Fibroblast of lung (primary cell): Measurements from ENCODE around the gene IL15RA. TPM values are rescaled to one million over a fixed set of nuclear protein-coding genes. Genes with fewer than 3 reads are reported as not detected.

ENCODE experiments used
- DNase-seq, 2 donors: peaks; one replicate each; pipeline versions ENCODE4 v3.0.0 to v3.0.0-alpha.2; 2010; ENCODE audit warnings: low read depth in 2 of 2
- H2AFZ ChIP-seq: 2 replicates; pipeline ENCODE4 v1.5.1; 2012; ENCODE audit warnings: low read length, control low read depth, inconsistent platforms
- H3K27ac ChIP-seq: 2 replicates; pipeline ENCODE4 v1.5.1; 2011; ENCODE audit warnings: low read length, control low read depth; ENCODE audit not compliant: insufficient read depth
- H3K27me3 ChIP-seq: 2 replicates; pipeline ENCODE4 v1.5.1; 2011; ENCODE audit warnings: mild to moderate bottlenecking, low read length; ENCODE audit not compliant: control insufficient read depth, insufficient read depth
- H3K36me3 ChIP-seq: 2 replicates; pipeline ENCODE4 v1.5.1; 2011; ENCODE audit warnings: low read length; ENCODE audit not compliant: control insufficient read depth, insufficient read depth
- H3K4me1 ChIP-seq: 2 replicates; pipeline ENCODE4 v1.5.1; 2011; ENCODE audit warnings: low read length; ENCODE audit not compliant: control insufficient read depth, insufficient read depth; ENCODE audit errors: extremely low read depth
- H3K4me2 ChIP-seq: 2 replicates; pipeline ENCODE4 v1.5.1; 2011; ENCODE audit warnings: low read length, control low read depth; ENCODE audit not compliant: insufficient read depth; ENCODE audit errors: extremely low read depth
- H3K4me3 ChIP-seq, 4 experiments: fragments of 200-600 bp in 1 of 4; sonication (generic) in 1 of 4; replicated peaks in 1 of 4; 2 replicates each; pipeline ENCODE4 v1.5.1; 2011 to 2016; ENCODE audit warnings: low read length in 4 of 4, low read depth in 3 of 4, mild to moderate bottlenecking in 3 of 4, control low read depth in 2 of 4, inconsistent platforms in 1 of 4, mixed read lengths in 1 of 4; ENCODE audit not compliant: insufficient read depth in 1 of 4; ENCODE audit errors: control extremely low read depth in 1 of 4
- H3K79me2 ChIP-seq: 2 replicates; pipeline ENCODE4 v1.5.1; 2012; ENCODE audit warnings: mild to moderate bottlenecking, low read length, inconsistent platforms; ENCODE audit not compliant: control insufficient read depth, insufficient read depth
- H3K9ac ChIP-seq: 2 replicates; pipeline ENCODE4 v1.5.1; 2011; ENCODE audit warnings: mild to moderate bottlenecking, low read length, control low read depth; ENCODE audit not compliant: insufficient read depth
- H3K9me3 ChIP-seq: 2 replicates; pipeline ENCODE4 v1.5.1; 2012; ENCODE audit warnings: low read depth, low read length; ENCODE audit not compliant: control insufficient read depth, insufficient read depth
- H4K20me1 ChIP-seq: 2 replicates; pipeline ENCODE4 v1.5.1; 2011; ENCODE audit warnings: low read length; ENCODE audit not compliant: control insufficient read depth, insufficient read depth; ENCODE audit errors: extremely low read depth
- CTCF ChIP-seq, 2 donors: IDR thresholded peaks in 1 of 2; conservative IDR thresholded peaks in 1 of 2; 1 replicate in 1 of 2; 2 replicates in 1 of 2; pipeline ENCODE4 v1.5.1; 2011 to 2012; ENCODE audit warnings: low read length in 2 of 2, control low read depth in 1 of 2, inconsistent platforms in 1 of 2, low read depth in 1 of 2, mild to moderate bottlenecking in 1 of 2
- EZH2 ChIP-seq: IDR thresholded peaks from 2 replicates; pipeline ENCODE4 v1.5.1; 2012; ENCODE audit warnings: low read length, control low read depth, mild to moderate bottlenecking; ENCODE audit errors: missing control alignments
- polyA plus RNA-seq, 2 donors: library from polyadenylated mRNA; depleted of rRNA in 1 of 2; stranded (reverse) in 1 of 2; unstranded in 1 of 2; fragments of >200 nt; gene quantifications; 2 replicates each; pipeline ENCODE4 v1.2.1, GENCODE V29; 2011 to 2012; ENCODE audit warnings: missing spikeins in 1 of 2
- total RNA-seq: library from RNA; depleted of rRNA; stranded (reverse); fragments of >200 nt; gene quantifications from 2 replicates; pipeline ENCODE4 v1.2.1, GENCODE V29; 2014

The IL15RA gene
- total and polyA plus RNA-seq, 2 donors (not counting 1 experiment from before 2014, with no cell fraction given) = 5.9 to 13.7 TPM

DNA sequence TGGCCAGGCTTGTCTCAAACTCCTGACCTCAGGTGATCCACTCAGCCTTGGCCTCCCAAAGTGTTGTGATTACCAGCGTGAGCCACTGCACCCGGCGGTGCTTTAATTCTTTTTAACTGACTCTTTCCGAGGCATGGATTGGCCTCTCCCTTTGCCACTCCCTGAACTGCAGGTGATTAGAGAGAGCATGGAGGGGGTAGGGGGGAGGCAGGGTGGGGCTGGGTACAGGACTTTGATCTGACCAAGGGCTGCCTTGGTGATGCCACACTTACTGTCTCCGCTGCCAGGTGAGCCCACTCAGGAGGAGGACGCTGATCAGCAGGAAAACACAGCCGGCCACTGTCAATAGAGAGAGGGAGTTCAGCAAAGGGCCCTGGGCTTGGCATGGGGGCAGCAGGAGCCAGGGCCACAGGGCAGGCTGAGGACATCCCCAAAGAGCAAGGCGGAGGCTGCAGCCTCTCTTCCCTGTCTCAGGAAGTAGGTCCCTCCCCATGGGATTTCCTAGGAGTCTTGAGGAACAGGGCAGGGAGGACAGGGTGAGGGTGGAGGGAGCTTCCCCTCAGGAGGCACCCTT is 40.5 kb upstream of the IL15RA start:
- no peak overlapping the region for H3K4me2 ChIP-seq
- H3K27me3 ChIP-seq = no peaks in the 10 kb centered on the region
- no peaks in the 10 kb centered on the region for H3K4me1 ChIP-seq
- no peaks in the 10 kb centered on the region for H4K20me1 ChIP-seq
- no peak overlapping the region for H3K27ac ChIP-seq
- no peaks in the 10 kb centered on the region for H3K9me3 ChIP-seq
- H3K36me3 ChIP-seq = no peaks in the 10 kb centered on the region
- no peaks in the 10 kb centered on the region for H3K79me2 ChIP-seq
- no peak overlapping the region for H2AFZ ChIP-seq
- TF ChIP-seq EZH2 (no peak), CTCF (conservative IDR thresholded peaks at IDR 0.05 in 1 of 2, IDR thresholded peaks at IDR 0.05 in 1 of 2; ENCODE audit: low read depth in 1 of 2, low read length in 2 of 2) (no peak)
- no peak for DNase-seq
- H3K9ac ChIP-seq = no peak overlapping the region
- no peak overlapping the region for H3K4me3 ChIP-seq

DNA sequence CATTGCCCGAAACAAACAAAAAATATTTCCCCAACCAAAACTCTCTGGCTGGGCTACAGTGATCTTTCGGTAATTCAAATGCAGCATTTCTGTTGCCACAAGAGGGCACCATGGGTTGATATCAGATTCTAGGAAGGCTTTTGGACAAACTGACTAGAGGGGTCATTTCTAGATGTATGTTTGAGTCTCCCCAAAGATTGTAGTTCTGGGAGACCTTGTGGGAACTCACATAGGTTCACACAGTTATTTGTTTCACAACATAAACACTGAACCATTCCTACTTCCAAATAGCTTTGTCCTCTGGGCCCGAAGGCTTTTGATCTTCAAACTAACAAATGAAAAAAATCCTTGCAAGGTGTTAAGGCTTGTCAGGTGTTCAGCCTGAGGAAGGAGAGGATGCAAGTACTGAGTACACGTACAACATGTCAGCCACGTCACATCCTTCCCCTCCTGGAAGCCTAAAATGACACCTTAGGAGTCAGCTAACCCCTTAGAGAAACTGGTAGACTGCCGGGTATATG is 37.0 kb upstream of the IL15RA start:
- no peak overlapping the region for H3K4me3 ChIP-seq
- H3K4me1 ChIP-seq = no peaks in the 10 kb centered on the region
- DNase-seq = peak; percentile 18 to 58
- H3K27ac ChIP-seq = no peak overlapping the region
- no peaks in the 10 kb centered on the region for H3K36me3 ChIP-seq
- H2AFZ ChIP-seq = no peak overlapping the region
- no peak for TF ChIP-seq EZH2
- peak; percentile 81 to 82 for TF ChIP-seq CTCF (conservative IDR thresholded peaks at IDR 0.05 in 1 of 2, IDR thresholded peaks at IDR 0.05 in 1 of 2; ENCODE audit: low read depth in 1 of 2, low read length in 2 of 2)
- H3K27me3 ChIP-seq = no peaks in the 10 kb centered on the region
- H3K9ac ChIP-seq = no peak overlapping the region
- no peaks in the 10 kb centered on the region for H3K79me2 ChIP-seq
- H3K9me3 ChIP-seq = no peaks in the 10 kb centered on the region
- no peak overlapping the region for H3K4me2 ChIP-seq
- no peaks in the 10 kb centered on the region for H4K20me1 ChIP-seq

DNA sequence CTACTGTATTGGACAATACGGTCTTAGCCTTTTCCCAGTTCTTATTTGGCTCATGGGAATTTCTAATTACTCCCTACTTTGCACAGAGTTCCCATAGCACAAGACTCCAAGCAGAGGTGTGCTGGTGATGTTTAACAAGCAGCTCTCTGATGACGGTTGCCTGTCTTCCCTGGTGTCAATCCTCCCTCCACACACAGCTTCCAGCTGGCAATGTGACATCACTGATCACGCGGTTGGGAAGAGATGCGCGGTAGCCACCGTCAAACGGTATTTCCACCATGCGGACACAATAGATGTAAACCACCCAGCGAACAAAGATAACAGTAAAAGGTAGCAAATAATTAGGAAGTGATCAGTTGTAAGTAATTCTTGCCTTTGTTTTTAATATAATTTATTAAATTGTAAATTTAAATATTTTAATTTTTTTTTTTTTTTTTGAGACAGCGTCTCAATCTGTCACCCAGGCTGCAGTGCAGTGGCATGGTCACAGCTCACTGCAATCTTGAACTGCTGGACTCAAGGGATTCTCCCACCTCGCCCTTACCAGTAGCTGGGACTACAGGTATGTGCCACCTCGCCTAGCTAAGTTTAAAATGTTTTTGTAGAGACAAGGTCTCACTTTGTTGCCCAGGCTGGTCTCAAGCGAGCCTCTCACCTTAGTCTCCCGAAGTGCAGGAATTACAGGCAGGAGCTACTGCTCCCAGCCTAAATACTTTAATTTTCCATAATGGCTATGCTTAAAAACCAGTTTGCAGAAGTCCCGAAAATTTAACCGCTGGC is 36.3 kb upstream of the IL15RA start:
- no peak for DNase-seq
- TF ChIP-seq EZH2 = no peak
- TF ChIP-seq CTCF (conservative IDR thresholded peaks at IDR 0.05 in 1 of 2, IDR thresholded peaks at IDR 0.05 in 1 of 2; ENCODE audit: low read depth in 1 of 2, low read length in 2 of 2) = no peak
- Histone ChIP-seq H3K79me2 (no peaks in the 10 kb centered on the region), H2AFZ (no peak overlapping the region), H3K36me3 (no peaks in the 10 kb centered on the region), H3K9me3 (no peaks in the 10 kb centered on the region), H3K9ac (no peak overlapping the region), H3K27me3 (no peaks in the 10 kb centered on the region), H3K27ac (no peak overlapping the region), H3K4me1 (no peaks in the 10 kb centered on the region), H4K20me1 (no peaks in the 10 kb centered on the region), H3K4me2 (no peak overlapping the region), H3K4me3 (no peak overlapping the region)
